Measurements from ENCODE around the gene SOHLH2.

The SOHLH2 gene

DNA sequence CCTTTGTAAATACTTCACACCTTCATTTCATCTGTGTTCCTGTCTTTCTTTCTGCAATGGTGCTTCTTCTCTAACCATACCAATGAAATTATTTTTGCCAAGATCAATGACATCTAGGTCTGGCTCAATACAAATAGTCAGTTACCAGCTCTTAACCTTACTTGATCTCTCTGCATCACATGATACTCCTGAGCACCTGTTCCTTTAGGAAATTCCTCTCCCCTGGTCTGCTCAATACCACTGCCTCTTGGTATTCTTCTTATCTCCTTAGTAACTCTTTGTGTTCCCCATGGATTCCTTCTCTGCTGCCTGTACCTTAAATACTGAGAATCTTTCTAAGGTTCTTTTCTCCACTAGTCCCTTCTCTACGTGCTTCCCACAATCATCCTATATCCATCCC is 25.9 kb downstream of the SOHLH2 start:
- no peak for DNase-seq (ENCODE audit: low read depth)
- TF ChIP-seq POLR2A (IDR thresholded peaks at IDR 0.05; ENCODE audit: extremely low read depth, insufficient read length) (no peak), CTCF (IDR thresholded peaks at IDR 0.05; ENCODE audit: low read depth, low read length) (no peak), MAX (IDR thresholded peaks at IDR 0.05; ENCODE audit: low read depth, low read length) (no peak), MYC (IDR thresholded peaks at IDR 0.05; ENCODE audit: low read depth, low read length) (no peak)
- H3K4me3 ChIP-seq (ENCODE audit: low read depth, low read length), result no peak overlapping the region

GRCh38 chr13:36183901-36184300 is 30.5 kb downstream of the SOHLH2 start:
- no peak overlapping the region for H3K4me3 ChIP-seq (ENCODE audit: low read depth, low read length)
- TF ChIP-seq POLR2A (IDR thresholded peaks at IDR 0.05; ENCODE audit: extremely low read depth, insufficient read length) (no peak), MAX (IDR thresholded peaks at IDR 0.05; ENCODE audit: low read depth, low read length) (no peak), MYC (IDR thresholded peaks at IDR 0.05; ENCODE audit: low read depth, low read length) (no peak), CTCF (IDR thresholded peaks at IDR 0.05; ENCODE audit: low read depth, low read length) (no peak)
- DNase-seq (ENCODE audit: low read depth), result no peak

DNA sequence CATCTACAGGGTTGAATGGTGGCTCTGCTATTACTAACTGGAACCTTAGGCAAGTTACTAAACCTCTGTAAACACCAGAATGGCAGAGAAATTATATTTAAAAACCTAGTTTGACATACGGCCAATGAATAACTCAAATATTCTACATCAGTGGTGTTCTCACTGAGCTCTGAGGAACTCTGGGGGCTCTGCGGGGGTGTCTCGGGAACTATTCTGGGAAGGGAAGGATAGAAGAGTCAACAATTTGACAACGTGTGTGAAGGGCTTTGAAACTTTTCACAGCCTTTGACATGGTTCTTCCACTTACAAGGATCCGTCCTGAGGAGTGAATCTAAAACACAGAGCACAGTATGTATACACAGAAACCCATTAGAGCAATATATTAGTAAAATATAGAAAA is 38.7 kb downstream of the SOHLH2 start:
- H3K4me3 ChIP-seq (ENCODE audit: low read depth, low read length), result no peak overlapping the region
- no peak for TF ChIP-seq MYC (IDR thresholded peaks at IDR 0.05; ENCODE audit: low read depth, low read length)
- no peak for TF ChIP-seq POLR2A (IDR thresholded peaks at IDR 0.05; ENCODE audit: extremely low read depth, insufficient read length)
- TF ChIP-seq CTCF (IDR thresholded peaks at IDR 0.05; ENCODE audit: low read depth, low read length), result no peak
- no peak for TF ChIP-seq MAX (IDR thresholded peaks at IDR 0.05; ENCODE audit: low read depth, low read length)
- no peak for DNase-seq (ENCODE audit: low read depth)

DNA sequence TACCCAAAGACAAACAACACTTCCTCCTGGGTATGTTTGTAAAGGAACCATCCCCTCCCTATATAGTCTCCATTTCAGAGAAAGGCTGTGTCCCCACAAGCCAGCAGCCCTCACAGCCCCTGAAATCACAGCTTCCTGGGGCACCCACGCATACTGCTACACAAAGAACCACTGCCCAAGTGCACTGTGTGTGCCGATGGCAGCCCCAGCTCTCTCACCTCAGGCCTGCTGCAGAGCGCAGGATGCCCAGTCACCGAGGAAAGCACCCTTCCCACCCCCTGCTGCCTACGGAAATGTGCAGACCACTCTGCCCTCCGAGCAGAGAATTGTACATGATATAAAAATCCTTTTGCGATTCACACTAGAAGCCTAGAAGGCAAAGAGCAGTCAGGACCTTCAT is 39.4 kb downstream of the SOHLH2 start:
- no peak for TF ChIP-seq POLR2A (IDR thresholded peaks at IDR 0.05; ENCODE audit: extremely low read depth, insufficient read length)
- no peak for TF ChIP-seq MYC (IDR thresholded peaks at IDR 0.05; ENCODE audit: low read depth, low read length)
- no peak for TF ChIP-seq CTCF (IDR thresholded peaks at IDR 0.05; ENCODE audit: low read depth, low read length)
- TF ChIP-seq MAX (IDR thresholded peaks at IDR 0.05; ENCODE audit: low read depth, low read length), result no peak
- H3K4me3 ChIP-seq (ENCODE audit: low read depth, low read length), result no peak overlapping the region
- no peak for DNase-seq (ENCODE audit: low read depth)

GRCh38 chr13:36173571-36174322 is 40.6 kb downstream of the SOHLH2 start:
- no peak for DNase-seq (ENCODE audit: low read depth)
- no peak for TF ChIP-seq MAX (IDR thresholded peaks at IDR 0.05; ENCODE audit: low read depth, low read length)
- TF ChIP-seq MYC (IDR thresholded peaks at IDR 0.05; ENCODE audit: low read depth, low read length), result no peak
- TF ChIP-seq POLR2A (IDR thresholded peaks at IDR 0.05; ENCODE audit: extremely low read depth, insufficient read length), result no peak
- H3K4me3 ChIP-seq (ENCODE audit: low read depth, low read length), result no peak overlapping the region

DNA sequence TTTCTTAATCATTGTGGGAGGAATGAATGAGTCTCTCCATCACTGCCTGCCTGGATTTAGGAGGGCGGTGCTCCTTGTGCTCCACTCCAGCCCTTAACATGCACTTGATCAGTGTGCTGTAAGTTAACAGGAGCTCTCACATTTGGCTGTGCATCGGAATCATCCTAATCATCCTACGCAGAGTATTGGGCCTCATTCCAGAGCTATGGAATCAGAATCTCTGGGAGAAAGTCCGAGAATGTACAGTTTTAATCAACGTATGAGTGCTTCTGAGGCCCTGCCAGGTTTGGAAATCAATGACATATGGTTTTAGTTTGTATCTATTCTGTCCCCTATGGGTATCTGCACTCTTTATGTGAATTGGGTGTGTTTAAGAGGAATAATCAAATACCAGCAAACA is 48.3 kb downstream of the SOHLH2 start:
- H3K4me3 ChIP-seq (ENCODE audit: low read depth, low read length), result no peak overlapping the region
- no peak for DNase-seq (ENCODE audit: low read depth)
- TF ChIP-seq MYC (IDR thresholded peaks at IDR 0.05; ENCODE audit: low read depth, low read length), result no peak
- no peak for TF ChIP-seq POLR2A (IDR thresholded peaks at IDR 0.05; ENCODE audit: extremely low read depth, insufficient read length)
- TF ChIP-seq MAX (IDR thresholded peaks at IDR 0.05; ENCODE audit: low read depth, low read length), result no peak
- no peak for TF ChIP-seq CTCF (IDR thresholded peaks at IDR 0.05; ENCODE audit: low read depth, low read length)
